IMR-90 (cell line): Measurements from ENCODE around the gene MARK2. TPM values are rescaled to one million over a fixed set of nuclear protein-coding genes. Genes with fewer than 3 reads are reported as not detected.

Experiments used
- ATAC-seq: fragments of 200-7000 bp; cut with Tn5 transposase; 2 replicates; pipeline ENCODE4 v1.9.1; 2020; ENCODE audit warnings: low read depth, mild to moderate bottlenecking, moderate library complexity
- BruUV-seq: library from RNA; stranded (reverse); fragments of 400-500 nt; replicated peaks from 2 replicates; lab custom pipeline; 2021; lab: Mats Ljungman, UMichigan
- CTCF ChIA-PET: fragments of 300-600 bp; formaldehyde crosslinking; extraction: SDS; loops from one replicate; lab custom pipeline; 2021; ENCODE audit warnings: antibody characterized with exemption; lab: Yijun Ruan, JAX
- POLR2A ChIA-PET: fragments of 300-600 bp; sonication (Branson Sonifier 250); formaldehyde crosslinking; loops from one replicate; lab custom pipeline; 2022; ENCODE audit warnings: antibody characterized with exemption; ENCODE audit not compliant: unreplicated experiment; lab: Charles Lee
- DNase-seq: peaks from one replicate; pipeline ENCODE4 v3.0.0; 2013
- H2AFZ ChIP-seq: replicated peaks from 2 replicates; pipeline ENCODE3; 2013; ENCODE audit warnings: low read length, mild to moderate bottlenecking; ENCODE audit not compliant: poor library complexity
- H2AK5ac ChIP-seq: 2 replicates; pipeline ENCODE4 v1.6.1; 2013; ENCODE audit warnings: low read depth, low read length, inconsistent platforms
- H2AK9ac ChIP-seq: replicated peaks from 2 replicates; pipeline ENCODE3; 2013; ENCODE audit warnings: mild to moderate bottlenecking, low read depth, low read length, moderate library complexity; ENCODE audit not compliant: poor library complexity
- H2BK120ac ChIP-seq: 2 replicates; pipeline ENCODE4 v1.6.1; 2013; ENCODE audit warnings: low read depth, low read length, inconsistent platforms
- H2BK15ac ChIP-seq: 3 replicates; pipeline ENCODE4 v1.6.1; 2013; ENCODE audit warnings: low read depth, low read length, inconsistent platforms
- H2BK20ac ChIP-seq: 2 replicates; pipeline ENCODE4 v1.6.1; 2013; ENCODE audit warnings: low read depth, mild to moderate bottlenecking, inconsistent platforms, low read length, moderate library complexity
- H2BK5ac ChIP-seq: 2 replicates; pipeline ENCODE4 v1.6.1; 2013; ENCODE audit warnings: mild to moderate bottlenecking, low read depth, low read length, inconsistent platforms; ENCODE audit not compliant: poor library complexity, severe bottlenecking
- H3K14ac ChIP-seq: replicated peaks from 2 replicates; pipeline ENCODE4 v1.6.1; 2013; ENCODE audit warnings: low read depth, low read length, inconsistent platforms
- H3K18ac ChIP-seq: 2 replicates; pipeline ENCODE4 v1.6.1; 2013; ENCODE audit warnings: low read depth, low read length, control low read depth
- H3K23ac ChIP-seq: 2 replicates; pipeline ENCODE4 v1.6.1; 2013; ENCODE audit warnings: low read depth, low read length, inconsistent platforms
- H3K27ac ChIP-seq: 2 replicates; pipeline ENCODE4 v1.5.1; 2013; ENCODE audit warnings: mild to moderate bottlenecking, control low read depth, low read length; ENCODE audit not compliant: insufficient read depth
- H3K27me3 ChIP-seq: 2 replicates; pipeline ENCODE4 v1.6.1; 2013; ENCODE audit warnings: low read length; ENCODE audit not compliant: control insufficient read depth, insufficient read depth
- H3K36me3 ChIP-seq: 2 replicates; pipeline ENCODE4 v1.6.1; 2013; ENCODE audit warnings: low read length, mixed read lengths; ENCODE audit not compliant: control insufficient read depth, insufficient read depth
- H3K4ac ChIP-seq: 2 replicates; pipeline ENCODE4 v1.6.1; 2013; ENCODE audit warnings: low read depth, low read length, inconsistent platforms
- H3K4me1 ChIP-seq: 2 replicates; pipeline ENCODE4 v1.6.1; 2013; ENCODE audit warnings: low read length, mixed read lengths; ENCODE audit not compliant: control insufficient read depth, insufficient read depth
- H3K4me2 ChIP-seq: 2 replicates; pipeline ENCODE4 v1.6.1; 2013; ENCODE audit warnings: low read depth, mild to moderate bottlenecking, control low read depth, low read length, moderate library complexity
- H3K4me3 ChIP-seq: 2 replicates; pipeline ENCODE4 v1.5.1; 2013; ENCODE audit warnings: low read depth, mild to moderate bottlenecking, control low read depth, low read length, moderate library complexity; ENCODE audit not compliant: insufficient read depth
- H3K56ac ChIP-seq: 2 replicates; pipeline ENCODE4 v1.6.1; 2013; ENCODE audit warnings: low read length, inconsistent platforms; ENCODE audit not compliant: insufficient read depth; ENCODE audit errors: extremely low read depth
- H3K79me1 ChIP-seq, 2 experiments: 2 replicates each; pipeline ENCODE4 v1.6.1; 2013; ENCODE audit warnings: low read length in 2 of 2, inconsistent platforms in 1 of 2, low read depth in 1 of 2
- H3K9ac ChIP-seq: 2 replicates; pipeline ENCODE4 v1.6.1; 2013; ENCODE audit warnings: low read depth, low read length, control low read depth
- H3K9me1 ChIP-seq: 2 replicates; pipeline ENCODE4 v1.6.1; 2013; ENCODE audit warnings: low read length, inconsistent platforms; ENCODE audit not compliant: insufficient read depth
- H3K9me3 ChIP-seq: 2 replicates; pipeline ENCODE4 v1.6.1; 2013; ENCODE audit warnings: low read length; ENCODE audit not compliant: control insufficient read depth, insufficient read depth
- H4K20me1 ChIP-seq: 2 replicates; pipeline ENCODE4 v1.6.1; 2013; ENCODE audit warnings: low read length, inconsistent platforms; ENCODE audit not compliant: insufficient read depth
- H4K5ac ChIP-seq: 2 replicates; pipeline ENCODE4 v1.6.1; 2013; ENCODE audit warnings: mild to moderate bottlenecking, low read depth, low read length, control low read depth
- H4K8ac ChIP-seq, 2 experiments: 2 replicates each; pipeline ENCODE4 v1.6.1; 2013; ENCODE audit warnings: low read depth in 2 of 2, low read length in 2 of 2, control low read depth in 1 of 2, inconsistent platforms in 1 of 2
- H4K91ac ChIP-seq: 2 replicates; pipeline ENCODE4 v1.6.1; 2013; ENCODE audit warnings: low read depth, low read length, inconsistent platforms; ENCODE audit not compliant: insufficient read depth
- CEBPB ChIP-seq: IDR thresholded peaks from 2 replicates; pipeline ENCODE4 v1.6.1; 2012; ENCODE audit warnings: low read depth, low read length, improper control_type of control experiment
- FOS ChIP-seq: fragments of 150-350 bp; IDR thresholded peaks from 2 replicates; pipeline ENCODE4 v1.6.1; 2016; ENCODE audit warnings: low read depth, low read length
- RAD21 ChIP-seq: IDR thresholded peaks from 2 replicates; pipeline ENCODE4 v1.6.1; 2012; ENCODE audit warnings: low read length, improper control_type of control experiment
- RFX5 ChIP-seq: IDR thresholded peaks from 2 replicates; pipeline ENCODE4 v1.8.0; 2012; ENCODE audit warnings: low read depth, mild to moderate bottlenecking, low read length, moderate library complexity
- WGBS, 2 experiments: methylation state at CpG; one replicate each; pipeline versions ENCODE4 v1.1.5 to v1.1.7; 2013; ENCODE audit warnings: missing lambda C conversion rate in 2 of 2; ENCODE audit not compliant: insufficient read length in 1 of 2; ENCODE audit errors: extremely low coverage in 2 of 2; 5-methylcytosine and 5-hydroxymethylcytosine counted together
- dilution Hi-C: fragments of 300-500 bp; cut with HindIII; formaldehyde crosslinking; loops from one replicate; pipeline ENCODE4 v1.14.3; 2018; ENCODE audit warnings: low sequenced_read_pairs; ENCODE audit not compliant: unreplicated experiment
- in situ Hi-C: fragments of 300-500 bp; cut with MboI; formaldehyde crosslinking; loops from 3 replicates; pipeline ENCODE4 v1.14.3; 2019; ENCODE audit warnings: low sequenced_read_pairs, inconsistent platforms, mixed read lengths
- intact Hi-C: fragments of 100-400 bp; cut with micrococcal nuclease; formaldehyde crosslinking; loops from 2 replicates; pipeline ENCODE4 v1.10.0; 2022
- polyA plus RNA-seq, 3 experiments: library from polyadenylated mRNA; depleted of rRNA; stranded (reverse); fragments of >200 nt; gene quantifications; 2 replicates each; pipeline ENCODE4 v1.2.3, GENCODE V29; 2012; ENCODE audit warnings: low replicate concordance in 1 of 3
- total RNA-seq: library from RNA; depleted of rRNA; stranded (reverse); fragments of >200 nt; gene quantifications from 2 replicates; pipeline ENCODE4 v1.2.3, GENCODE V29; 2012
- TF ChIP-seq, protein P1 (sequence below): fragments of 150-350 bp; IDR thresholded peaks from 2 replicates; pipeline ENCODE4 v1.6.1; 2017; ENCODE audit warnings: mild to moderate bottlenecking, antibody characterized with exemption, low read length, low read depth

MARK2 gene
- total and polyA plus RNA-seq, 2 of the 4 experiments (the other 2 are of a cell fraction): 6.6 to 17.3 TPM

DNA sequence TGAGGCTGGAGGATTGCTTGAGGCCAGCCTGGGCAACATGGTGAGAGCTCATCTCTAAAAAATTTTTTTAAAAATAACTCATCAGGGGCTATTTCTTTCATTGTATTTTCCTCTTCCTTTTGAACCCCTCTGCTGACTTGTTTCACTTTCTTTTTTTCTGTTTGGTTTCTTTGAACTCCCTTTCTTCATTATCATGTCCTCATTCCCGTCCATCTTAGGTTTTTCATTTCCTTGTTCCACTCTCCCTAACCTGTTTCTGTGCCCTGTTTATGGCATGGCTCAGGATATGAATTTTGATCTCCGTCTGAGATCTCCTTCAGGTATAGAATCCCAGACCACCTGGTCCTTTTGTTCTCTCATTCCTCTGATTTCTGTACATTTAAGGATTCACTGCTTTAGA is 12.5 kb downstream of the MARK2 start:
- Histone ChIP-seq H3K9ac (no peak overlapping the region), H2BK15ac (no peak overlapping the region), H2AK5ac (no peak overlapping the region), H3K27ac (no peak overlapping the region), H3K23ac (no peak overlapping the region), H4K20me1 (peaks cover 51% of the 10 kb centered on the region), H3K4me2 (no peak overlapping the region), H3K14ac (no peak overlapping the region), H4K5ac (no peak overlapping the region), H3K9me1 (peaks cover 17% of the 10 kb centered on the region), H3K4me3 (no peak overlapping the region), H2BK120ac (no peak overlapping the region), H3K9me3 (no peaks in the 10 kb centered on the region), H2AFZ (no peak overlapping the region), H4K91ac (no peak overlapping the region), H3K4me1 (peaks cover 4% of the 10 kb centered on the region; the same call in 1 of the 2 replicates), H2BK5ac (no peak overlapping the region), H3K36me3 (peaks cover 9% of the 10 kb centered on the region), H3K4ac (no peak overlapping the region), H4K8ac (no peak overlapping the region), H3K27me3 (no peaks in the 10 kb centered on the region), H2AK9ac (no peak overlapping the region), H3K79me1 (peaks cover 38 to 76% of the 10 kb centered on the region in 2 experiments), H3K18ac (no peak overlapping the region), H2BK20ac (no peak overlapping the region), H3K56ac (no peak overlapping the region)
- TF ChIP-seq RFX5 (no peak), RAD21 (no peak), FOS (no peak), CEBPB (no peak)
- TF ChIP-seq, protein P1, sequence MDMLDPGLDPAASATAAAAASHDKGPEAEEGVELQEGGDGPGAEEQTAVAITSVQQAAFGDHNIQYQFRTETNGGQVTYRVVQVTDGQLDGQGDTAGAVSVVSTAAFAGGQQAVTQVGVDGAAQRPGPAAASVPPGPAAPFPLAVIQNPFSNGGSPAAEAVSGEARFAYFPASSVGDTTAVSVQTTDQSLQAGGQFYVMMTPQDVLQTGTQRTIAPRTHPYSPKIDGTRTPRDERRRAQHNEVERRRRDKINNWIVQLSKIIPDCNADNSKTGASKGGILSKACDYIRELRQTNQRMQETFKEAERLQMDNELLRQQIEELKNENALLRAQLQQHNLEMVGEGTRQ: no peak
- in situ Hi-C loops (no loop called here), intact Hi-C loops (no loop called here), dilution Hi-C loops (no loop called here)
- ChIA-PET CTCF (no interaction called here), POLR2A (no interaction called here)
- BruUV-seq: no TSS peak
- WGBS, 2 experiments: 80% methylated on average over 2 of the region's 2 CpGs; no CpG with 5 or more reads in 1 of the 2 experiments
- no peak for DNase-seq
- no peak for ATAC-seq
